Measurements from ENCODE around the gene TOMM34. TPM values are rescaled to one million over a fixed set of nuclear protein-coding genes. Genes with fewer than 3 reads are reported as not detected.

The TOMM34 gene
- total and polyA plus RNA-seq, 2 of the 13 experiments (the other 11 are each of a cell fraction or from before 2014, with no cell fraction given), result 36.2 to 52.0 TPM

GRCh38 chr20:44960103-44960852 lies at the start of gene TOMM34 (continued):
- TF ChIP-seq KDM6A (CRISPR knock-in tag; IDR thresholded peaks at IDR 0.05; ENCODE audit: low read depth), result no peak
- TF ChIP-seq NFE2L2 (IDR thresholded peaks at IDR 0.05; ENCODE audit: low read length), result no peak
- TF ChIP-seq GMEB1 (CRISPR knock-in tag; IDR thresholded peaks at IDR 0.05; ENCODE audit: borderline replicate concordance), result peak; percentile 79
- TF ChIP-seq REXO4 (CRISPR knock-in tag; IDR thresholded peaks at IDR 0.05; ENCODE audit: borderline replicate concordance), result peak; percentile 98
- TF ChIP-seq ELF4 (CRISPR knock-in tag; IDR thresholded peaks at IDR 0.05; ENCODE audit: borderline replicate concordance), result 0 out of 2 replicates have a peak, but pooled peaks have one; percentile 66
- TF ChIP-seq ZIK1 (CRISPR knock-in tag; IDR thresholded peaks at IDR 0.05; ENCODE audit: borderline replicate concordance, low read depth), result peak; percentile 98
- no peak for TF ChIP-seq ZKSCAN1 (IDR thresholded peaks at IDR 0.05; ENCODE audit: low read length)
- peak; percentile 67; the same call in 1 of the 2 replicates for TF ChIP-seq FOXA3 (CRISPR knock-in tag; IDR thresholded peaks at IDR 0.05)
- TF ChIP-seq ZNF740 (CRISPR knock-in tag; IDR thresholded peaks at IDR 0.05), result peak; percentile 57; the same call in 1 of the 2 replicates
- peak; percentile 86; the same call in 1 of the 2 replicates for TF ChIP-seq ZNF512 (CRISPR knock-in tag; IDR thresholded peaks at IDR 0.05)
- TF ChIP-seq ZNF414 (CRISPR knock-in tag; IDR thresholded peaks at IDR 0.05), result peak; percentile 97
- TF ChIP-seq BRF2 (CRISPR knock-in tag; IDR thresholded peaks at IDR 0.05), result peak; percentile 95; the same call in 1 of the 2 replicates
- peak; percentile 59; the same call in 1 of the 2 replicates for TF ChIP-seq FOXP4 (CRISPR knock-in tag; IDR thresholded peaks at IDR 0.05)
- no peak for TF ChIP-seq PAF1 (CRISPR knock-in tag; IDR thresholded peaks at IDR 0.05)
- peak; percentile 91; the same call in 1 of the 2 replicates for TF ChIP-seq ZNF138 (CRISPR knock-in tag; IDR thresholded peaks at IDR 0.05; ENCODE audit: low read depth)
- TF ChIP-seq ZNF280D (CRISPR knock-in tag; IDR thresholded peaks at IDR 0.05), result peak; percentile 80
